ENCODE measurements around the gene SLC12A4. TPM values are rescaled to one million over a fixed set of nuclear protein-coding genes. Genes with fewer than 3 reads are reported as not detected.

The SLC12A4 gene
- total and polyA plus RNA-seq, 2 of the 13 experiments (the other 11 are each of a cell fraction or from before 2014, with no cell fraction given) = 65.1 to 84.3 TPM

GRCh38 chr16:67993207-67994039 lies 25.0 kb upstream of the SLC12A4 start (continued):
- TF ChIP-seq, protein P1, sequence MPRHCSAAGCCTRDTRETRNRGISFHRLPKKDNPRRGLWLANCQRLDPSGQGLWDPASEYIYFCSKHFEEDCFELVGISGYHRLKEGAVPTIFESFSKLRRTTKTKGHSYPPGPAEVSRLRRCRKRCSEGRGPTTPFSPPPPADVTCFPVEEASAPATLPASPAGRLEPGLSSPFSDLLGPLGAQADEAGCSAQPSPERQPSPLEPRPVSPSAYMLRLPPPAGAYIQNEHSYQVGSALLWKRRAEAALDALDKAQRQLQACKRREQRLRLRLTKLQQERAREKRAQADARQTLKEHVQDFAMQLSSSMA (CRISPR knock-in tag; IDR thresholded peaks at IDR 0.05) = peak; percentile 18; the same call in 1 of the 2 replicates
- TF ChIP-seq DPF2 (CRISPR knock-in tag; IDR thresholded peaks at IDR 0.05; ENCODE audit: borderline replicate concordance, low read depth) = no peak
- TF ChIP-seq ZNF160 (CRISPR knock-in tag; IDR thresholded peaks at IDR 0.05) = no peak
- TF ChIP-seq ZFP90 (CRISPR knock-in tag; IDR thresholded peaks at IDR 0.05; ENCODE audit: borderline replicate concordance) = no peak; the same call in 1 of the 2 replicates
- no peak for TF ChIP-seq ZNF891 (CRISPR knock-in tag; IDR thresholded peaks at IDR 0.05)
- TF ChIP-seq, protein P2, sequence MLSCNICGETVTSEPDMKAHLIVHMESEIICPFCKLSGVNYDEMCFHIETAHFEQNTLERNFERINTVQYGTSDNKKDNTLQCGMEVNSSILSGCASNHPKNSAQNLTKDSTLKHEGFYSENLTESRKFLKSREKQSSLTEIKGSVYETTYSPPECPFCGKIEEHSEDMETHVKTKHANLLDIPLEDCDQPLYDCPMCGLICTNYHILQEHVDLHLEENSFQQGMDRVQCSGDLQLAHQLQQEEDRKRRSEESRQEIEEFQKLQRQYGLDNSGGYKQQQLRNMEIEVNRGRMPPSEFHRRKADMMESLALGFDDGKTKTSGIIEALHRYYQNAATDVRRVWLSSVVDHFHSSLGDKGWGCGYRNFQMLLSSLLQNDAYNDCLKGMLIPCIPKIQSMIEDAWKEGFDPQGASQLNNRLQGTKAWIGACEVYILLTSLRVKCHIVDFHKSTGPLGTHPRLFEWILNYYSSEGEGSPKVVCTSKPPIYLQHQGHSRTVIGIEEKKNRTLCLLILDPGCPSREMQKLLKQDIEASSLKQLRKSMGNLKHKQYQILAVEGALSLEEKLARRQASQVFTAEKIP (CRISPR knock-in tag; IDR thresholded peaks at IDR 0.05; ENCODE audit: borderline replicate concordance) = no peak
- TF ChIP-seq MTF1 (CRISPR knock-in tag; IDR thresholded peaks at IDR 0.05) = no peak
- TF ChIP-seq U2AF1 (optimal IDR thresholded peaks at IDR 0.05; ENCODE audit: low read depth, low read length) = peak; percentile 53
- peak; percentile 84 for TF ChIP-seq SPEN (CRISPR knock-in tag; IDR thresholded peaks at IDR 0.05; ENCODE audit: low read depth)
- no peak; the same call in 1 of the 2 replicates for TF ChIP-seq FOXA3 (CRISPR knock-in tag; IDR thresholded peaks at IDR 0.05)
- TF ChIP-seq ZBTB40 (IDR thresholded peaks at IDR 0.05) = no peak
- peak; percentile 65; the same call in 1 of the 2 replicates for TF ChIP-seq ZBTB40 (CRISPR knock-in tag; IDR thresholded peaks at IDR 0.05)
- no peak for TF ChIP-seq CERS6 (CRISPR knock-in tag; IDR thresholded peaks at IDR 0.05)
- TF ChIP-seq PHB2 (IDR thresholded peaks at IDR 0.05; ENCODE audit: partially characterized antibody) = no peak
- peak; percentile 75 for TF ChIP-seq ZNF792 (CRISPR knock-in tag; IDR thresholded peaks at IDR 0.05)
- peak; percentile 86 for TF ChIP-seq ZC3H13 (CRISPR knock-in tag; IDR thresholded peaks at IDR 0.05)
- no peak for TF ChIP-seq NCOR1 (IDR thresholded peaks at IDR 0.05; ENCODE audit: borderline replicate concordance, low read length)
